SH-SY5Y (cell line): ENCODE data around the gene LRRC70.

Source experiments
- GATA2 ChIP-seq: IDR thresholded peaks from 2 replicates; pipeline ENCODE4 v1.6.1; 2011; ENCODE audit warnings: mild to moderate bottlenecking, low read depth, low read length
- GATA3 ChIP-seq: IDR thresholded peaks from 2 replicates; pipeline ENCODE4 v1.6.1; 2011; ENCODE audit warnings: low read depth, mild to moderate bottlenecking, low read length, moderate library complexity

GRCh38 chr5:62592558-62592957 lies 13.9 kb downstream of the LRRC70 start:
- no peak for TF ChIP-seq GATA2
- no peak for TF ChIP-seq GATA3
